ENCODE measurements around the gene LRRD1.
"Not testable (repeated sequence)": the region's sequence is repeated elsewhere in the genome, so short reads cannot be mapped to it uniquely, and the experiment has no call there.

The LRRD1 gene

GRCh38 chr7:92178928-92179924 is at the start of gene LRRD1:
Gene LRRD1 (minus strand): TSS chr7:92179142. CDS start chr7:92165202, 13,940 bp downstream.
- Mint-ChIP-seq H3K27me3 (no peaks in the 10 kb centered on the region), H3K4me3 (peak within 1 kb of the TSS; percentile 86 to 95), H3K4me1 (peaks cover 13% of the 10 kb centered on the region), H3K9me3 (no peaks in the 10 kb centered on the region), H3K27ac (peak within 1 kb of the TSS; percentile 85 to 90)
- peak; percentile 92 to 94 for DNase-seq
- peak; percentile 100 for ATAC-seq

GRCh38 chr7:92228742-92229141 is 49.8 kb upstream of the LRRD1 start:
- no peak overlapping the region for H3K4me3 Mint-ChIP-seq
- H3K4me1 Mint-ChIP-seq = peaks cover 13% of the 10 kb centered on the region
- ATAC-seq (no peak), DNase-seq (no peak)
- no peaks in the 10 kb centered on the region for H3K27me3 Mint-ChIP-seq
- peak overlapping the region in 1 of 2 donors; percentile 36 for H3K27ac Mint-ChIP-seq
- peaks cover 0 to 5% of the 10 kb centered on the region in 2 donors for H3K9me3 Mint-ChIP-seq

DNA sequence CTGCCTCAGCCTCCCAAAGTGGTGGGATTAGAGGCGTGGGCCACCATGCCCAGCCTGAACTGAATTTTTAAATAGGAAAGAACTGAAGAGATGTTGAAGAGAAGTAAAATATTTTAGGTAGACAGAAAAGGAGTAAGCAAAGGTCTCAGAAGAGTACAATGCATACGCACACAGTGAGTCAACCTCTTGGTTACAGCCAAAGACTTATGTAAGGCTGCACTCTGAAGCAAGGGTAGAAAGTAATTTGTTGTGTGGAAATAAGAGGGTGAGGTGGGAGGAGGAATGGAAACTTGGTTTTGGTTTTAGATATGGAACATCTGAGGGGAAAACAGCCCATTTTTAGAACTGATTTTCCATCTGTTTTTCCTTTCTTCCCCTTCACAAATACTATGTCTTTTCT is 49.2 kb upstream of the LRRD1 start:
- Mint-ChIP-seq H3K4me3 (no peak overlapping the region), H3K9me3 (peaks cover 0 to 5% of the 10 kb centered on the region in 2 donors), H3K27me3 (no peaks in the 10 kb centered on the region), H3K4me1 (peaks cover 13% of the 10 kb centered on the region), H3K27ac (peak overlapping the region in 1 of 2 donors; percentile 36)
- DNase-seq = no peak
- no peak for ATAC-seq

GRCh38 chr7:92226981-92227380 is 48.0 kb upstream of the LRRD1 start:
- H3K9me3 Mint-ChIP-seq = peaks cover 0 to 5% of the 10 kb centered on the region in 2 donors
- H3K4me1 Mint-ChIP-seq = peaks cover 13% of the 10 kb centered on the region
- DNase-seq = no peak
- no peak for ATAC-seq
- no peak overlapping the region for H3K4me3 Mint-ChIP-seq
- no peak overlapping the region for H3K27ac Mint-ChIP-seq
- no peaks in the 10 kb centered on the region for H3K27me3 Mint-ChIP-seq

- H3K27ac Mint-ChIP-seq = no peak overlapping the region
- no peak for ATAC-seq
- no peaks in the 10 kb centered on the region for H3K4me1 Mint-ChIP-seq
- no peaks in the 10 kb centered on the region for H3K27me3 Mint-ChIP-seq
- DNase-seq = no peak
- H3K4me3 Mint-ChIP-seq = no peak overlapping the region
- no peaks in the 10 kb centered on the region for H3K9me3 Mint-ChIP-seq
Observed at GRCh38 chr7:92221766-92222165, 42.8 kb upstream of the LRRD1 start.

DNA sequence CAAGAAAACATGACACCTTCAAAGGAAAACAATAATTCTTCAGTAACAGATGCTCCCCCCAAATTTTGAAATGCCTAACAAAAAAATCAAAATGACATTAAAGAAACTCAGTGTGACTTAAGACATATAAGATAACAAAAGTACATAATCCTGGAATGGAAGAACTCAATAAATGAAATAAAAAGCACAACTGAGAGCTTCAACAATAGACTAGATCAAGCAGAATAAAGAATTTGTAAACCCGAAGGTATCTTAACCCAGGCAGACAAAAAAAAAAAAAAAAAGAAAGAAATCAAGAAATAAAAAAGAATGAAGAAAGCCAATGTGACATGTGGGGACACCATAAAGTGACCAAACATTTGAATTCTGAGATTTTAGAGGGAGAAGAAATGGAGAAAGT is 27.7 kb upstream of the LRRD1 start:
- Mint-ChIP-seq H3K9me3 (peaks cover 29 to 30% of the 10 kb centered on the region in 2 donors), H3K4me3 (no peak overlapping the region)

GRCh38 chr7:92205987-92206386 is 27.0 kb upstream of the LRRD1 start:
- peaks cover 29 to 30% of the 10 kb centered on the region in 2 donors for H3K9me3 Mint-ChIP-seq

More for the DNA sequence above, 27.7 kb upstream of the LRRD1 start:
- DNase-seq = no peak
- Mint-ChIP-seq H3K4me1 (peaks cover 12% of the 10 kb centered on the region), H3K27me3 (no peaks in the 10 kb centered on the region), H3K27ac (no peak overlapping the region)
- no peak for ATAC-seq

DNA sequence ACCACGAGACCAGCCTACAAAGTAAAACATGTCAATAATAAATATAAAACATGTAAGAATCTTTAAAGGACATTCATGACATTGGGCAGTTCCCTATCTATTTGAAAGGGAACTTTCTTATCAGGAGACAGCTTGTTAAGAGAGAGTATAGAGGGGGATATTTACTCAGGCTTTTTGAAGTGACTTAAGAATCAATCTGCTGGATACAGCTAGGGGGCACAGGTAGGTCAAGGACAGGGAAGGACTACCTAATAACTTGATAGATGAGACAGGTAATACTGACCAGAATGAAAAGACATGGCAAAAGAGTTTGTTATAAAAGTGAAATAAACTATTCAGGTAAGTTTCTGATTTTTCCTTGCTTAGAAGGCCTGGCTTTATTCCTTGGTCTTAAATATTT is 21.8 kb upstream of the LRRD1 start:
- Mint-ChIP-seq H3K9me3 (no peaks in the 10 kb centered on the region), H3K4me1 (no peaks in the 10 kb centered on the region), H3K27me3 (no peaks in the 10 kb centered on the region), H3K4me3 (no peak overlapping the region), H3K27ac (no peak overlapping the region)
- ATAC-seq (no peak), DNase-seq (no peak)

More at GRCh38 chr7:92205987-92206386, 27.0 kb upstream of the LRRD1 start:
- H3K27me3 Mint-ChIP-seq = no peaks in the 10 kb centered on the region
- H3K4me3 Mint-ChIP-seq = no peak overlapping the region
- H3K4me1 Mint-ChIP-seq = peaks cover 12% of the 10 kb centered on the region
- H3K27ac Mint-ChIP-seq = no peak overlapping the region
- ATAC-seq (no peak), DNase-seq (no peak)

- no peak overlapping the region for H3K4me3 Mint-ChIP-seq
- DNase-seq (no peak), ATAC-seq (no peak)
- H3K4me1 Mint-ChIP-seq = no peaks in the 10 kb centered on the region
- H3K9me3 Mint-ChIP-seq = peaks cover 16 to 47% of the 10 kb centered on the region in 2 donors
- no peaks in the 10 kb centered on the region for H3K27me3 Mint-ChIP-seq
- H3K27ac Mint-ChIP-seq = no peak overlapping the region
Observed at GRCh38 chr7:92192326-92192725, 13.4 kb upstream of the LRRD1 start.

- not testable (repeated sequence) for H3K27ac Mint-ChIP-seq, H3K27me3 Mint-ChIP-seq, DNase-seq, H3K4me3 Mint-ChIP-seq, H3K4me1 Mint-ChIP-seq, ATAC-seq
- H3K9me3 Mint-ChIP-seq = peaks cover 16 to 48% of the 10 kb centered on the region in 2 donors
Observed at GRCh38 chr7:92189246-92189645, 10.3 kb upstream of the LRRD1 start.

- H3K4me1 Mint-ChIP-seq, H3K27ac Mint-ChIP-seq, DNase-seq, H3K27me3 Mint-ChIP-seq, H3K4me3 Mint-ChIP-seq, ATAC-seq: not testable (repeated sequence)
- H3K9me3 Mint-ChIP-seq = peaks cover 6 to 16% of the 10 kb centered on the region in 2 donors
Observed at GRCh38 chr7:92184294-92184693, 5.4 kb upstream of the LRRD1 start.

GRCh38 chr7:92177362-92177761 is 1.6 kb downstream of the LRRD1 start:
- Mint-ChIP-seq H3K27me3 (peaks cover 10% of the 10 kb centered on the region), H3K4me1 (peaks cover 13% of the 10 kb centered on the region), H3K9me3 (no peaks in the 10 kb centered on the region), H3K27ac (no peak overlapping the region), H3K4me3 (no peak overlapping the region)
- DNase-seq (no peak), ATAC-seq (no peak)

DNA sequence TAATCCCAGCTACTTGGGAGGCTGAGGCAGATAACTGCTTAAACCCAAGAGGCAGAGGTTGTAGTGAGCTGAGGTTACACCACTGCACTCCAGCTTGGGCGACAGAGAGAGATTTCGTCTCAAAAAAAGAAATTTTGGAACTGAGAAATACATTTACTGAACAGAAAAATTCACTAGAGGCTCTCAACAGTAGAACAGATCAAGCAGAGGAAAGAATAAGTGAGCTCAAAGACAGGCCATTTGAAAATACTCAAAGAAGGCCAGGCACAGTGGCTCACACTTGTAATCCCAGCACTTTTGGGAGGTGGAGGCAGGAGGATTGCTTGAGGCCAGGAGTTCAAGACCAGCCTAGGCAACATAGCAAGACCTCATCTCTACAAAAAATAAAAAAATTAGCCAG is 9.4 kb downstream of the LRRD1 start:
- H3K4me1 Mint-ChIP-seq, H3K27me3 Mint-ChIP-seq, H3K27ac Mint-ChIP-seq, DNase-seq, H3K4me3 Mint-ChIP-seq, ATAC-seq: not testable (repeated sequence)
- H3K9me3 Mint-ChIP-seq = peaks cover 0 to 13% of the 10 kb centered on the region in 2 donors

GRCh38 chr7:92161271-92161670 is 17.7 kb downstream of the LRRD1 start:
- peaks cover 7% of the 10 kb centered on the region for H3K4me1 Mint-ChIP-seq
- no peak overlapping the region for H3K4me3 Mint-ChIP-seq
- ATAC-seq (no peak), DNase-seq (no peak)
- H3K27ac Mint-ChIP-seq = no peak overlapping the region
- H3K27me3 Mint-ChIP-seq = no peaks in the 10 kb centered on the region
- no peaks in the 10 kb centered on the region for H3K9me3 Mint-ChIP-seq

- DNase-seq (no peak), ATAC-seq (peak; percentile 62)
- Mint-ChIP-seq H3K27me3 (no peaks in the 10 kb centered on the region), H3K9me3 (no peaks in the 10 kb centered on the region), H3K4me1 (peaks cover 7% of the 10 kb centered on the region), H3K27ac (no peak overlapping the region), H3K4me3 (no peak overlapping the region)
Observed at GRCh38 chr7:92158660-92159575, 20.0 kb downstream of the LRRD1 start.
